Measurements from ENCODE around the gene LRAT. TPM values are rescaled to one million over a fixed set of nuclear protein-coding genes. Genes with fewer than 3 reads are reported as not detected.
A peak's percentile ranks its signal among the peaks of the same experiment; 100 is the strongest.

The LRAT gene
- total and polyA plus RNA-seq, 2 of the 8 experiments (the other 6 are each of a cell fraction or from before 2014, with no cell fraction given) = 4.3 to 10.3 TPM

- no peak overlapping the region for H2AFZ ChIP-seq (ENCODE audit: low read length)
- no peaks in the 10 kb centered on the region for H3K36me3 ChIP-seq (ENCODE audit: control insufficient read depth in 2 of 4, insufficient read depth in 4 of 4, low read length in 3 of 4)
- H4K8ac ChIP-seq (ENCODE audit: extremely low read depth, insufficient read depth, low read length) = no peak overlapping the region
- H3K56ac ChIP-seq (replicated peaks; ENCODE audit: insufficient read length, low read depth, low read length) = no peak overlapping the region
- no peak overlapping the region for H2BK5ac ChIP-seq (ENCODE audit: low read depth, low read length)
- no peak for DNase-seq (ENCODE audit: low read depth in 1 of 2, low spot score in 2 of 2)
- H3K23ac ChIP-seq (ENCODE audit: insufficient read length) = no peak overlapping the region
- H3K27ac ChIP-seq (ENCODE audit: low read depth, low read length) = no peak overlapping the region
- no peak overlapping the region for H3K4me3 ChIP-seq (ENCODE audit: extremely low read depth in 1 of 4, insufficient read depth in 2 of 4, low read depth in 3 of 4, low read length in 4 of 4)
- H4K91ac ChIP-seq (replicated peaks; ENCODE audit: insufficient read length, low read length) = no peak overlapping the region
- no peaks in the 10 kb centered on the region for H4K20me1 ChIP-seq (replicated peaks in 1 of 2; ENCODE audit: control insufficient read depth in 1 of 2, insufficient read depth in 2 of 2, low read length in 2 of 2)
- no peak overlapping the region for H3K14ac ChIP-seq (ENCODE audit: insufficient read length)
- no peak overlapping the region for H3K18ac ChIP-seq (ENCODE audit: extremely low read depth, low read length)
- no peak overlapping the region for H3K4ac ChIP-seq (replicated peaks; ENCODE audit: insufficient read length, low read depth, low read length)
- H2BK15ac ChIP-seq (ENCODE audit: low read length) = no peak overlapping the region
- WGBS, 2 experiments (ENCODE audit: extremely low coverage in 1 of 2, insufficient coverage in 1 of 2, insufficient read length in 1 of 2, insufficient replicate concordance in 2 of 2, low coverage in 1 of 2, low lambda C conversion rate in 2 of 2, missing lambda C conversion rate in 1 of 2) = 59% methylated on average over 3 of the region's 3 CpGs; no CpG with 5 or more reads in 1 of the 2 experiments
- peak; percentile 93 for FAIRE-seq
- POLR2A ChIA-PET (ENCODE audit: partially characterized antibody) = interaction anchor here (1.6 kb wide), 1 partner anchor 36 kb away, joined by 6 read pairs; the partner anchor contains the start of gene LRAT
- no peak overlapping the region for H3K4me2 ChIP-seq (ENCODE audit: insufficient read depth in 1 of 2, low read depth in 2 of 2, low read length in 2 of 2)
- H3K23me2 ChIP-seq (ENCODE audit: low read depth, low read length) = no peaks in the 10 kb centered on the region
- CTCF ChIA-PET (ENCODE audit: partially characterized antibody) = interaction anchor here (0.7 to 6.4 kb wide), 26 partner anchors 8 to 220 kb away, joined by 3 to 89 read pairs (median 4); partner anchors contain the start of gene LRAT
- no peaks in the 10 kb centered on the region for H3K79me1 ChIP-seq (ENCODE audit: low read depth, low read length)
- H4K5ac ChIP-seq (ENCODE audit: insufficient read length, low read depth, low read length) = no peak overlapping the region
- H3K27me3 ChIP-seq (replicated peaks in 1 of 4; ENCODE audit: control insufficient read depth in 3 of 4, extremely low read depth in 1 of 4, insufficient read depth in 3 of 4, low read length in 3 of 4) = no peaks in the 10 kb centered on the region
- no peak overlapping the region for H2BK120ac ChIP-seq (replicated peaks; ENCODE audit: low read depth, low read length)
- H3K79me2 ChIP-seq (ENCODE audit: control insufficient read depth in 1 of 2, insufficient read depth in 2 of 2, low read length in 2 of 2) = no peaks in the 10 kb centered on the region
- H2AK5ac ChIP-seq (ENCODE audit: low read depth, low read length) = no peak overlapping the region
- no peaks in the 10 kb centered on the region for H3K4me1 ChIP-seq (replicated peaks in 1 of 4; ENCODE audit: control insufficient read depth in 3 of 4, insufficient read depth in 4 of 4, low read length in 3 of 4)
- H2BK12ac ChIP-seq (ENCODE audit: low read depth, low read length) = no peak overlapping the region
- no peaks in the 10 kb centered on the region for H3K9me3 ChIP-seq (ENCODE audit: insufficient read depth in 2 of 2, low read depth in 1 of 2, low read length in 1 of 2)
- no peak overlapping the region for H2BK20ac ChIP-seq (ENCODE audit: low read length)
- no peak overlapping the region for H3K9ac ChIP-seq (replicated peaks in 1 of 4; ENCODE audit: extremely low read depth in 1 of 4, low read depth in 3 of 4, low read length in 3 of 4)
- no peak for TF ChIP-seq JUN (IDR thresholded peaks at IDR 0.05; ENCODE audit: low read depth, low read length)
Observed at GRCh38 chr4:154779362-154779947, 35.7 kb downstream of the LRAT start.
